Ectodermal cell (in vitro differentiated cells): ENCODE measurements around the gene HEATR1.
"Not testable (repeated sequence)": the region's sequence is repeated elsewhere in the genome, so short reads cannot be mapped to it uniquely, and the experiment has no call there.

Source experiments
- H3K27ac ChIP-seq: 2 replicates; pipeline ENCODE4 v1.7.0; 2013; ENCODE audit warnings: mild to moderate bottlenecking, low read depth, low read length; ENCODE audit not compliant: insufficient read depth, poor library complexity, severe bottlenecking
- H3K27me3 ChIP-seq: 2 replicates; pipeline ENCODE4 v1.7.0; 2013; ENCODE audit warnings: mild to moderate bottlenecking, low read length; ENCODE audit not compliant: insufficient read depth, control insufficient read depth, poor library complexity, severe bottlenecking
- H3K36me3 ChIP-seq: one replicate; pipeline ENCODE4 v1.7.0; 2013; ENCODE audit warnings: low read length; ENCODE audit not compliant: control insufficient read depth, insufficient read depth
- H3K4me1 ChIP-seq: one replicate; pipeline ENCODE4 v1.7.0; 2013; ENCODE audit warnings: low read length; ENCODE audit not compliant: control insufficient read depth, insufficient read depth
- H3K4me3 ChIP-seq: 2 replicates; pipeline ENCODE4 v1.7.0; 2013; ENCODE audit warnings: low read depth, low read length, control low read depth; ENCODE audit not compliant: insufficient read depth
- H3K9me3 ChIP-seq: 2 replicates; pipeline ENCODE4 v1.7.0; 2013; ENCODE audit warnings: mild to moderate bottlenecking, low read length, moderate library complexity; ENCODE audit not compliant: control insufficient read depth
- WGBS, 2 experiments: methylation state at CpG; one replicate each; pipeline ENCODE4 v1.1.7; 2013; ENCODE audit warnings: missing lambda C conversion rate in 2 of 2; 5-methylcytosine and 5-hydroxymethylcytosine counted together

The HEATR1 gene

GRCh38 chr1:236622407-236622806, 18.1 kb upstream of the HEATR1 start:
- Histone ChIP-seq H3K4me3 (no peak overlapping the region), H3K4me1 (no peaks in the 10 kb centered on the region), H3K36me3 (no peaks in the 10 kb centered on the region), H3K9me3 (peaks cover 4% of the 10 kb centered on the region), H3K27ac (no peak overlapping the region), H3K27me3 (no peaks in the 10 kb centered on the region)
- WGBS, 2 experiments: 57 to 65% methylated on average over 3 of the region's 3 CpGs

- no peak overlapping the region for H3K4me3 ChIP-seq
- H3K27ac ChIP-seq: no peak overlapping the region
- no peaks in the 10 kb centered on the region for H3K27me3 ChIP-seq
- 91 to 92% methylated on average over 6 of the region's 6 CpGs for WGBS, 2 experiments
- H3K4me1 ChIP-seq: no peaks in the 10 kb centered on the region
- H3K9me3 ChIP-seq: peaks cover 4% of the 10 kb centered on the region
- H3K36me3 ChIP-seq: no peaks in the 10 kb centered on the region
These were observed 15.1 kb upstream of the HEATR1 start for GRCh38 chr1:236619398-236619797.

GRCh38 chr1:236618507-236618906, 14.2 kb upstream of the HEATR1 start:
- Histone ChIP-seq H3K27ac (no peak overlapping the region), H3K4me3 (no peak overlapping the region), H3K4me1 (no peaks in the 10 kb centered on the region), H3K9me3 (no peaks in the 10 kb centered on the region), H3K36me3 (no peaks in the 10 kb centered on the region), H3K27me3 (no peaks in the 10 kb centered on the region)
- 91 to 95% methylated on average over 5 of the region's 5 CpGs for WGBS, 2 experiments

- no peak overlapping the region for H3K27ac ChIP-seq
- no peaks in the 10 kb centered on the region for H3K4me1 ChIP-seq
- H3K4me3 ChIP-seq: no peak overlapping the region
- no peaks in the 10 kb centered on the region for H3K9me3 ChIP-seq
- no peaks in the 10 kb centered on the region for H3K27me3 ChIP-seq
- no peaks in the 10 kb centered on the region for H3K36me3 ChIP-seq
- WGBS, 2 experiments: 93 to 95% methylated on average over 10 to 12 of the region's 12 CpGs
These were observed 11.3 kb upstream of the HEATR1 start for GRCh38 chr1:236615399-236616148.

- no peaks in the 10 kb centered on the region for H3K27me3 ChIP-seq
- H3K4me1 ChIP-seq: no peaks in the 10 kb centered on the region
- WGBS, 2 experiments: 88% methylated on average over 1 of the region's 1 CpG; no CpG with 5 or more reads in 1 of the 2 experiments
- H3K4me3 ChIP-seq: no peak overlapping the region
- H3K36me3 ChIP-seq: no peaks in the 10 kb centered on the region
- no peaks in the 10 kb centered on the region for H3K9me3 ChIP-seq
- no peak overlapping the region for H3K27ac ChIP-seq
These were observed 8.0 kb upstream of the HEATR1 start for GRCh38 chr1:236612349-236612748.

GRCh38 chr1:236608930-236609726, 4.8 kb upstream of the HEATR1 start:
- no peaks in the 10 kb centered on the region for H3K9me3 ChIP-seq
- WGBS, 2 experiments: 25 to 30% methylated on average over 2 to 3 of the region's 5 CpGs

GRCh38 chr1:236607597-236607996, 3.3 kb upstream of the HEATR1 start:
- not testable (repeated sequence) for H3K27me3 ChIP-seq, H3K27ac ChIP-seq, H3K9me3 ChIP-seq, H3K4me1 ChIP-seq, H3K4me3 ChIP-seq, H3K36me3 ChIP-seq
- 86 to 88% methylated on average over 10 of the region's 10 CpGs for WGBS, 2 experiments

More at GRCh38 chr1:236608930-236609726, 4.8 kb upstream of the HEATR1 start:
- H3K4me3 ChIP-seq: no peak overlapping the region
- H3K36me3 ChIP-seq: no peaks in the 10 kb centered on the region
- H3K27me3 ChIP-seq: no peaks in the 10 kb centered on the region
- no peaks in the 10 kb centered on the region for H3K4me1 ChIP-seq
- H3K27ac ChIP-seq: no peak overlapping the region

- Histone ChIP-seq H3K4me1 (no peaks in the 10 kb centered on the region), H3K27ac (no peak overlapping the region), H3K9me3 (no peaks in the 10 kb centered on the region), H3K27me3 (no peaks in the 10 kb centered on the region), H3K4me3 (peak overlapping the region; percentile 92), H3K36me3 (no peaks in the 10 kb centered on the region)
- 77 to 79% methylated on average over 34 of the region's 34 CpGs for WGBS, 2 experiments
These were observed 840 bp upstream of the HEATR1 start for GRCh38 chr1:236604905-236605806.

GRCh38 chr1:236602171-236602570, 2.1 kb downstream of the HEATR1 start:
- no peaks in the 10 kb centered on the region for H3K27me3 ChIP-seq
- no peak overlapping the region for H3K4me3 ChIP-seq
- H3K36me3 ChIP-seq: no peaks in the 10 kb centered on the region
- H3K4me1 ChIP-seq: no peaks in the 10 kb centered on the region
- H3K27ac ChIP-seq: no peak overlapping the region
- H3K9me3 ChIP-seq: no peaks in the 10 kb centered on the region
